ENCODE results near the gene PHLDB2. TPM values are rescaled to one million over a fixed set of nuclear protein-coding genes. Genes with fewer than 3 reads are reported as not detected.

PHLDB2 gene
- total and polyA plus RNA-seq, 10 of the 15 experiments (the other 5 are each of a cell fraction or from before 2014, with no cell fraction given): 0.03 to 0.67 (median 0.40) TPM

DNA sequence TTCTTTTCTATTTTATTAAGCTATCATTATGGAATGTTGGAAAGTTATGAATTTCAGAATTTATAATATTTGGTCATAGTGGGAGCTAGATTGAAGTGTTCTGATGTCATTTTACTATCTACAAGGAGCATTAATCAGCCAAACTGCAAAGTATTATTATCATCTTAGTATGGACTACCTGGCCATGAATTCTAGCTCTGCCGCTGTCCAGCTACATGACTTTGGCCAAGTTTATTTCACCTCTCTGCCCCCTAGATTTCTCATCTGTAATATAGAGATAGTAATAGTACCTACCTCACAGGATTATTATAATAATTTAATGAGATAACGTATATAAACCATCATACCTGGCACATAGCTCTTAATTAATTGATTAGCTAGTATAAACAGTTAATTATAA, 92.0 kb downstream of the PHLDB2 start:
- no peaks in the 10 kb centered on the region for H3K9me3 ChIP-seq (replicated peaks; ENCODE audit: control insufficient read depth, insufficient read depth, low read length)
- no peaks in the 10 kb centered on the region for H4K20me1 ChIP-seq (ENCODE audit: control insufficient read depth, insufficient read depth)
- H3K4me3 ChIP-seq: no peak overlapping the region
- ChIA-PET POLR2A (no interaction called here), CTCF (interaction anchor here (0.9 to 1.8 kb wide), 10 partner anchors 17 to 235 kb away, joined by 3 to 6 read pairs (median 4); no protein-coding TSS in a partner anchor), RAD21 (ENCODE audit: unreplicated experiment) (interaction anchor here (0.8 to 1.2 kb wide), 2 partner anchors 44 to 84 kb away, joined by 3 read pairs; no protein-coding TSS in a partner anchor), SMC1A (ENCODE audit: uncharacterized antibody, unreplicated experiment) (interaction anchor here (0.9 to 1.8 kb wide), 12 partner anchors 9 to 234 kb away, joined by 3 to 7 read pairs (median 4); no protein-coding TSS in a partner anchor)
- no peaks in the 10 kb centered on the region for H3K36me3 ChIP-seq (ENCODE audit: control insufficient read depth in 2 of 2, insufficient read depth in 2 of 2, low read length in 1 of 2)
- no peak overlapping the region for H3K4me2 ChIP-seq (ENCODE audit: control insufficient read depth, insufficient read depth)
- H3K27me3 ChIP-seq (replicated peaks in 1 of 2; ENCODE audit: control insufficient read depth in 2 of 2, insufficient read depth in 2 of 2, low read length in 1 of 2): peaks cover 2 to 4% of the 10 kb centered on the region in 2 experiments
- BruUV-seq (replicated peaks): no TSS peak
- H3K27ac ChIP-seq (ENCODE audit: control insufficient read depth, insufficient read depth): no peak overlapping the region
- H3K4me1 ChIP-seq (ENCODE audit: control insufficient read depth, insufficient read depth, low read length): no peaks in the 10 kb centered on the region
- no peak for FAIRE-seq
- intact Hi-C loops (cut with micrococcal nuclease; ENCODE audit: unreplicated experiment): no loop called here
- DNase-seq (ENCODE audit: low read depth, low spot score): no peak
- H2AFZ ChIP-seq (ENCODE audit: control insufficient read depth, low read depth, low read length): no peak overlapping the region
- TF ChIP-seq RBBP5 (conservative IDR thresholded peaks at IDR 0.05) (no peak), ETV6 (conservative IDR thresholded peaks at IDR 0.05 in 1 of 2, IDR thresholded peaks at IDR 0.05 in 1 of 2; ENCODE audit: borderline replicate concordance in 1 of 2, low read depth in 1 of 2) (no peak), TBL1XR1 (IDR thresholded peaks at IDR 0.05; ENCODE audit: low read depth, low read length) (no peak), NBN (IDR thresholded peaks at IDR 0.05) (no peak), FOS (IDR thresholded peaks at IDR 0.05; ENCODE audit: borderline replicate concordance, extremely low read depth, insufficient read length) (no peak), TCF12 (IDR thresholded peaks at IDR 0.05; ENCODE audit: low read depth, low read length) (no peak), MEF2B (IDR thresholded peaks at IDR 0.05; ENCODE audit: partially characterized antibody, poor library complexity, severe bottlenecking) (no peak), KAT2A (conservative IDR thresholded peaks at IDR 0.05; ENCODE audit: control insufficient read depth, low read depth, low read length) (no peak), SIX5 (IDR thresholded peaks at IDR 0.05; ENCODE audit: low read depth, low read length, severe bottlenecking) (no peak), SPI1 (IDR thresholded peaks at IDR 0.05; ENCODE audit: borderline replicate concordance, insufficient read depth, low read depth, low read length) (no peak)
- TF ChIP-seq, protein P1, sequence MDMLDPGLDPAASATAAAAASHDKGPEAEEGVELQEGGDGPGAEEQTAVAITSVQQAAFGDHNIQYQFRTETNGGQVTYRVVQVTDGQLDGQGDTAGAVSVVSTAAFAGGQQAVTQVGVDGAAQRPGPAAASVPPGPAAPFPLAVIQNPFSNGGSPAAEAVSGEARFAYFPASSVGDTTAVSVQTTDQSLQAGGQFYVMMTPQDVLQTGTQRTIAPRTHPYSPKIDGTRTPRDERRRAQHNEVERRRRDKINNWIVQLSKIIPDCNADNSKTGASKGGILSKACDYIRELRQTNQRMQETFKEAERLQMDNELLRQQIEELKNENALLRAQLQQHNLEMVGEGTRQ (IDR thresholded peaks at IDR 0.05; ENCODE audit: borderline replicate concordance, low read depth, low read length): no peak
- TF ChIP-seq, protein P2, sequence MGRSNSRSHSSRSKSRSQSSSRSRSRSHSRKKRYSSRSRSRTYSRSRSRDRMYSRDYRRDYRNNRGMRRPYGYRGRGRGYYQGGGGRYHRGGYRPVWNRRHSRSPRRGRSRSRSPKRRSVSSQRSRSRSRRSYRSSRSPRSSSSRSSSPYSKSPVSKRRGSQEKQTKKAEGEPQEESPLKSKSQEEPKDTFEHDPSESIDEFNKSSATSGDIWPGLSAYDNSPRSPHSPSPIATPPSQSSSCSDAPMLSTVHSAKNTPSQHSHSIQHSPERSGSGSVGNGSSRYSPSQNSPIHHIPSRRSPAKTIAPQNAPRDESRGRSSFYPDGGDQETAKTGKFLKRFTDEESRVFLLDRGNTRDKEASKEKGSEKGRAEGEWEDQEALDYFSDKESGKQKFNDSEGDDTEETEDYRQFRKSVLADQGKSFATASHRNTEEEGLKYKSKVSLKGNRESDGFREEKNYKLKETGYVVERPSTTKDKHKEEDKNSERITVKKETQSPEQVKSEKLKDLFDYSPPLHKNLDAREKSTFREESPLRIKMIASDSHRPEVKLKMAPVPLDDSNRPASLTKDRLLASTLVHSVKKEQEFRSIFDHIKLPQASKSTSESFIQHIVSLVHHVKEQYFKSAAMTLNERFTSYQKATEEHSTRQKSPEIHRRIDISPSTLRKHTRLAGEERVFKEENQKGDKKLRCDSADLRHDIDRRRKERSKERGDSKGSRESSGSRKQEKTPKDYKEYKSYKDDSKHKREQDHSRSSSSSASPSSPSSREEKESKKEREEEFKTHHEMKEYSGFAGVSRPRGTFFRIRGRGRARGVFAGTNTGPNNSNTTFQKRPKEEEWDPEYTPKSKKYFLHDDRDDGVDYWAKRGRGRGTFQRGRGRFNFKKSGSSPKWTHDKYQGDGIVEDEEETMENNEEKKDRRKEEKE (IDR thresholded peaks at IDR 0.05): no peak
- in situ Hi-C loops (cut with MboI): no loop called here
- no peak for ATAC-seq
- WGBS (ENCODE audit: insufficient coverage, insufficient replicate concordance, low lambda C conversion rate, missing lambda C conversion rate): 47% methylated on average over 2 of the region's 2 CpGs
- H3K9ac ChIP-seq (ENCODE audit: control insufficient read depth, insufficient read depth, low read length): no peak overlapping the region
- H3K79me2 ChIP-seq (ENCODE audit: control insufficient read depth, insufficient read depth, low read length): no peaks in the 10 kb centered on the region
